ENCODE measurements around the gene MBD3L4. TPM values are rescaled to one million over a fixed set of nuclear protein-coding genes. Genes with fewer than 3 reads are reported as not detected.

The MBD3L4 gene
- not detected for total RNA-seq

DNA sequence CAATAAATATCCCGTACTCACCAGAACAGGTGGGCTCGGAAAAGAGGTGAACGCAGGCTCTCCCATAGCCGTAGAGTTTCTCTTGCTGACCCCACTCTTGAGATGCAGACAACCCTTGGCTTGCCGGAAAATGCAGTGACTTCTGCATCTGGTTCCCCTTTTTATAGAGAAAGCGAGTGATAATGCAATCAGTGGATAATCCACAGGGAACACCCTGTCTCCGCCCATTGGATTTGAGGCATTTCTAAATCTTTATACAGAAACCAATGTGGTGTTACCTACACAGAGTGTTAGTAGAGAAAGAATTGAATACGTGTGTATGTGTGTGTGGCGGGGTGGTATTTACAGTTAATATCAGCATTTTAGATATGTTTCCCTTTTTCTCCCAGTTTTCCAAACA lies at the start of gene MBD3L4:
Gene MBD3L4, minus strand, starts transcription at position 101 of the 400 bp plus-strand sequence. Its CDS starts 35 bp downstream, at position 66.

DNA sequence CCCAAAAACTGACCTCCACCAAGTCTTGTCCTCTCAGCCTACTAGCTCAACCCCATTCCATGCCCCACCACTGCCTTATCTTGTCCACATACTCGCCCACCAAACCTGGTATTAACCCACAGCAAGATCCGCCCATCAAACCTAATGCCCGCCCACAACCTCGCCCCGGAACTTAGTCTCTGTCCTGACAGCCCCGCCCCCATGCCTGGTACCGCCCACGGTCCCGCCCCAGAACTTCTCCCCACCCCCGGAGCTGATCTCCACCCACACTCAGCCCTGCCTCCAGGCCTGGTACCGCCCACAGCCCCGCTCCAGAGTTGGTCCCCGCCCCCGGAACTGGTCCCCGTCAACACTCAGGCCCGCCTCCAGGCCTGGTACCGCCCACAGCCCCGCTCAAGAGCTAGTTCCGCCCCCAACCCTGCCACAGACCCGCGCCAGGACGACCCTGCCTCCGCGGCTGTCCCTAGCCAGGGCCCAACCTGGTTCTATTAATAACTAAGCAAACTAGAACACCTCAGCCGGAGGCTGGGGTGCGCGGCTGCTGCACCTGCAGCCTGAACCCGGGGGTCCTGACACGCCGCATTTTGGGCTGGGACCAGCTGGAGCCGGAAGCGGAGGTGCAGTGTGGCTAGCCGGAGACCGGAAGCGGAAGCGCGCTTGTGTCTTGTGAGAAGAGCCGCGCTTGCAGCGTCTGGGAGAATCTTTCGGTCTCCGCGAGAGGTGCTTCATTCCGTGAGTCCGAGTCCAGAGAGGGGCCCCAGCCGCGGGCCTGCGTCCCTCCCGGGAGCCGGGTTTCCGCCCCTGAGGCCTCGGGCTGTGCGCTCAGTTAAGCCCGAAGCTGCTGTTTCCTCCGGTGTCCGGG lies 29.3 kb upstream of the MBD3L4 start, which contains the start of gene ZNF557:
Gene ZNF557, plus strand, starts transcription at position 662 of the 862 bp plus-strand sequence. CDS start 5,372 bp downstream, outside the sequence.

DNA sequence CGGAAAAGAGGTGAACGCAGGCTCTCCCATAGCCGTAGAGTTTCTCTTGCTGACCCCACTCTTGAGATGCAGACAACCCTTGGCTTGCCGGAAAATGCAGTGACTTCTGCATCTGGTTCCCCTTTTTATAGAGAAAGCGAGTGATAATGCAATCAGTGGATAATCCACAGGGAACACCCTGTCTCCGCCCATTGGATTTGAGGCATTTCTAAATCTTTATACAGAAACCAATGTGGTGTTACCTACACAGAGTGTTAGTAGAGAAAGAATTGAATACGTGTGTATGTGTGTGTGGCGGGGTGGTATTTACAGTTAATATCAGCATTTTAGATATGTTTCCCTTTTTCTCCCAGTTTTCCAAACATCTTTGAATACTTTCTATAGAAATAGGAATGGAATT lies 18.6 kb upstream of the MBD3L4 start, which contains the start of gene MBD3L3:
Gene MBD3L3, minus strand, starts transcription at position 101 of the 400 bp plus-strand sequence. Its CDS starts 71 bp downstream, at position 30.

DNA sequence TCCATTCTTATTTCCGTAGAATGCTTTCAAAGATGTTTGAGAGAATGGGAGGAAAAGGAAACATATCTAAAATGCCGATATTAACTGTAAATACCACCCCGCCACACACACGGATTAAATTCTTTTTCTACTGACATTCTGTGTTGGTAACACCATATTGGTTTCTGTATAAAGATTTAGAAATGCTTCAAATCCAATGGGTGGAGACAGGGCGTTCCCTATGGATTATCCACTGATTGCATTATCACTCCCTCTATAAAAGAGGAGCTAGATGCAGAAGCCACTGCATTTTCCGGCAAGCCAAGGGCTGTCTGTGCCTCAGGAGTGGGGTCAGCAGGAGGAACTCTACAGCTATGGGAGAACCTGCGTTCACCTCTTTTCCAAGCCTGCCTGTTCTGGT lies 9.0 kb upstream of the MBD3L4 start, which contains the start of gene MBD3L2:
Gene MBD3L2, plus strand, starts transcription at position 301 of the 400 bp plus-strand sequence. Its CDS starts 53 bp downstream, at position 354.

DNA sequence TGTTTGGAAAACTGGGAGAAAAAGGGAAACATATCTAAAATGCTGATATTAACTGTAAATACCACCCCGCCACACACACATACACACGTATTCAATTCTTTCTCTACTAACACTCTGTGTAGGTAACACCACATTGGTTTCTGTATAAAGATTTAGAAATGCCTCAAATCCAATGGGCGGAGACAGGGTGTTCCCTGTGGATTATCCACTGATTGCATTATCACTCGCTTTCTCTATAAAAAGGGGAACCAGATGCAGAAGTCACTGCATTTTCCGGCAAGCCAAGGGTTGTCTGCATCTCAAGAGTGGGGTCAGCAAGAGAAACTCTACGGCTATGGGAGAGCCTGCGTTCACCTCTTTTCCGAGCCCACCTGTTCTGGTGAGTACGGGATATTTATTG lies 9.7 kb downstream of the MBD3L4 start, which contains the start of gene MBD3L5:
Gene MBD3L5, plus strand, starts transcription at position 301 of the 400 bp plus-strand sequence. Its CDS starts 34 bp downstream, at position 335.

DNA sequence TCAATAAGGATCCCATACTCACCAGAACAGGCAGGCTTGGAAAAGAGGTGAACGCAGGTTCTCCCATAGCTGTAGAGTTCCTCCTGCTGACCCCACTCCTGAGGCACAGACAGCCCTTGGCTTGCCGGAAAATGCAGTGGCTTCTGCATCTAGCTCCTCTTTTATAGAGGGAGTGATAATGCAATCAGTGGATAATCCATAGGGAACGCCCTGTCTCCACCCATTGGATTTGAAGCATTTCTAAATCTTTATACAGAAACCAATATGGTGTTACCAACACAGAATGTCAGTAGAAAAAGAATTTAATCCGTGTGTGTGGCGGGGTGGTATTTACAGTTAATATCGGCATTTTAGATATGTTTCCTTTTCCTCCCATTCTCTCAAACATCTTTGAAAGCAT lies 18.6 kb downstream of the MBD3L4 start, which contains the start of gene MBD3L2B:
Gene MBD3L2B, minus strand, starts transcription at position 101 of the 400 bp plus-strand sequence. Its CDS starts 34 bp downstream, at position 67.

Other genes with a start within 250 kb of the MBD3L4 start
- gene ADGRE1, start 152.6 kb downstream of the MBD3L4 start, total RNA-seq = 1.2 TPM
- not detected for gene MBD3L2B, start 18.7 kb downstream of the MBD3L4 start, total RNA-seq
- gene MBD3L5, start 9.6 kb downstream of the MBD3L4 start, total RNA-seq = not detected
- not detected for gene MBD3L2, start 9.1 kb upstream of the MBD3L4 start, total RNA-seq
- gene MBD3L3, start 18.5 kb upstream of the MBD3L4 start, total RNA-seq = not detected
- gene ZNF557, start 29.5 kb upstream of the MBD3L4 start, total RNA-seq = 13.8 TPM